Measurements from ENCODE around the gene PCDHGB4. TPM values are rescaled to one million over a fixed set of nuclear protein-coding genes. Genes with fewer than 3 reads are reported as not detected.

Gene PCDHGB4
- total and polyA plus RNA-seq, 9 of the 15 experiments (the other 6 are each of a cell fraction or from before 2014, with no cell fraction given) = 0.01 to 0.14 (median 0.03) TPM; not detected in 5

GRCh38 chr5:141355641-141356040 lies 31.9 kb upstream of the PCDHGB4 start:
- Histone ChIP-seq H2AFZ (ENCODE audit: low read depth, low read length) (0 out of 2 replicates have a peak overlapping the region, but pooled peaks have one; percentile 4), H3K4me2 (ENCODE audit: insufficient read depth, low read length) (no peak overlapping the region; the same call in none of the 2 replicates), H3K9me3 (replicated peaks; ENCODE audit: control insufficient read depth, insufficient read depth, low read depth, low read length) (no peaks in the 10 kb centered on the region; the same call in 1 of the 2 replicates), H4K20me1 (replicated peaks; ENCODE audit: control insufficient read depth, insufficient read depth, low read length) (no peaks in the 10 kb centered on the region), H3K9ac (ENCODE audit: insufficient read depth in 1 of 2, low read depth in 2 of 2, low read length in 2 of 2) (no peak overlapping the region), H3K27ac (ENCODE audit: extremely low read depth, low read depth, low read length) (no peak overlapping the region), H3K9me1 (ENCODE audit: control insufficient read depth, insufficient read depth, low read length) (no peaks in the 10 kb centered on the region), H3K4me3 (no peak overlapping the region), H3K4me1 (replicated peaks in 1 of 2; ENCODE audit: control insufficient read depth in 2 of 2, insufficient read depth in 2 of 2, low read length in 2 of 2) (peaks cover 3 to 12% of the 10 kb centered on the region in 2 experiments; a peak in 3 of 5 replicates), H3K27me3 (ENCODE audit: control insufficient read depth in 2 of 2, insufficient read depth in 2 of 2, low read length in 2 of 2) (peaks cover 0 to 21% of the 10 kb centered on the region in 2 experiments; a peak in 2 of 5 replicates), H3K79me2 (ENCODE audit: control insufficient read depth, insufficient read depth, low read length) (no peaks in the 10 kb centered on the region), H3K36me3 (ENCODE audit: control insufficient read depth, insufficient read depth, low read length) (no peaks in the 10 kb centered on the region)
- in situ Hi-C loops (cut with MboI) = no loop called here
- DNase-seq (ENCODE audit: extremely low read depth in 1 of 4, low spot score in 3 of 4) = no peak
- POLR2A ChIA-PET = interaction anchor here (1.0 to 1.5 kb wide), 3 partner anchors 9 to 163 kb away, joined by 3 to 5 read pairs (median 3); partner anchors contain the start of gene PCDHGA5
- intact Hi-C loops (cut with micrococcal nuclease) = no loop called here
- CTCF ChIA-PET (ENCODE audit: low intra/inter-chr PET ratio) = no interaction called here
- WGBS (ENCODE audit: insufficient coverage, low coverage, missing lambda C conversion rate) = 26% methylated on average over 24 of the region's 24 CpGs
- BruUV-seq (replicated peaks) = no TSS peak
- no peak for ATAC-seq
- no peak for FAIRE-seq
- TF ChIP-seq BRCA1 (IDR thresholded peaks at IDR 0.05) (no peak), BRCA1 (CRISPR knock-in tag; IDR thresholded peaks at IDR 0.05) (no peak), ZNF23 (CRISPR knock-in tag; IDR thresholded peaks at IDR 0.05) (no peak), FOXJ2 (tag; IDR thresholded peaks at IDR 0.05) (no peak), E2F4 (CRISPR knock-in tag; IDR thresholded peaks at IDR 0.05; ENCODE audit: low read depth) (no peak), TARDBP (IDR thresholded peaks at IDR 0.05) (no peak), ZNF197 (CRISPR knock-in tag; IDR thresholded peaks at IDR 0.05; ENCODE audit: low read depth) (no peak), ZNF41 (CRISPR knock-in tag; conservative IDR thresholded peaks at IDR 0.05) (no peak), GTF2A2 (tag; IDR thresholded peaks at IDR 0.05) (no peak), TRIM28 (IDR thresholded peaks at IDR 0.05) (no peak), ZMIZ1 (IDR thresholded peaks at IDR 0.05; ENCODE audit: low read depth in 2 of 2, low read length in 2 of 2) (no peak), L3MBTL2 (IDR thresholded peaks at IDR 0.05) (no peak)
- TF ChIP-seq, protein P1, sequence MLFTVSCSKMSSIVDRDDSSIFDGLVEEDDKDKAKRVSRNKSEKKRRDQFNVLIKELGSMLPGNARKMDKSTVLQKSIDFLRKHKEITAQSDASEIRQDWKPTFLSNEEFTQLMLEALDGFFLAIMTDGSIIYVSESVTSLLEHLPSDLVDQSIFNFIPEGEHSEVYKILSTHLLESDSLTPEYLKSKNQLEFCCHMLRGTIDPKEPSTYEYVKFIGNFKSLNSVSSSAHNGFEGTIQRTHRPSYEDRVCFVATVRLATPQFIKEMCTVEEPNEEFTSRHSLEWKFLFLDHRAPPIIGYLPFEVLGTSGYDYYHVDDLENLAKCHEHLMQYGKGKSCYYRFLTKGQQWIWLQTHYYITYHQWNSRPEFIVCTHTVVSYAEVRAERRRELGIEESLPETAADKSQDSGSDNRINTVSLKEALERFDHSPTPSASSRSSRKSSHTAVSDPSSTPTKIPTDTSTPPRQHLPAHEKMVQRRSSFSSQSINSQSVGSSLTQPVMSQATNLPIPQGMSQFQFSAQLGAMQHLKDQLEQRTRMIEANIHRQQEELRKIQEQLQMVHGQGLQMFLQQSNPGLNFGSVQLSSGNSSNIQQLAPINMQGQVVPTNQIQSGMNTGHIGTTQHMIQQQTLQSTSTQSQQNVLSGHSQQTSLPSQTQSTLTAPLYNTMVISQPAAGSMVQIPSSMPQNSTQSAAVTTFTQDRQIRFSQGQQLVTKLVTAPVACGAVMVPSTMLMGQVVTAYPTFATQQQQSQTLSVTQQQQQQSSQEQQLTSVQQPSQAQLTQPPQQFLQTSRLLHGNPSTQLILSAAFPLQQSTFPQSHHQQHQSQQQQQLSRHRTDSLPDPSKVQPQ (CRISPR knock-in tag; IDR thresholded peaks at IDR 0.05; ENCODE audit: borderline replicate concordance) = no peak
